CD4-positive, alpha-beta T cell treated with Interferon alpha-2 for 1 hour (primary cell): ENCODE data around the gene PADI1.

ENCODE experiments used
- DNase-seq, 2 donors: peaks; one replicate each; pipeline ENCODE4 v3.0.0-alpha.2; 2020 to 2022

PADI1 gene

GRCh38 chr1:17183388-17184160, 21.4 kb upstream of the PADI1 start:
- no peak for DNase-seq

GRCh38 chr1:17184161-17184665, 20.7 kb upstream of the PADI1 start:
- DNase-seq, result no peak

- no peak for DNase-seq
These were observed 20.0 kb upstream of the PADI1 start for GRCh38 chr1:17184822-17185484.

GRCh38 chr1:17185485-17185860, 19.5 kb upstream of the PADI1 start:
- no peak for DNase-seq

- no peak for DNase-seq
These were observed 18.6 kb upstream of the PADI1 start for GRCh38 chr1:17186216-17186909.

GRCh38 chr1:17187051-17187450, 17.9 kb upstream of the PADI1 start:
- DNase-seq, result no peak

GRCh38 chr1:17188217-17188616, 16.7 kb upstream of the PADI1 start:
- DNase-seq, result no peak

- DNase-seq, result no peak
These were observed 15.9 kb upstream of the PADI1 start for GRCh38 chr1:17188889-17189631.

GRCh38 chr1:17189632-17189990, 15.3 kb upstream of the PADI1 start:
- DNase-seq, result no peak

- no peak for DNase-seq
These were observed 14.6 kb upstream of the PADI1 start for GRCh38 chr1:17190010-17190995.

GRCh38 chr1:17191990-17192242, 13.0 kb upstream of the PADI1 start:
- DNase-seq, result no peak

GRCh38 chr1:17192394-17193221, 12.3 kb upstream of the PADI1 start:
- no peak for DNase-seq

- no peak for DNase-seq
These were observed 11.5 kb upstream of the PADI1 start for GRCh38 chr1:17193222-17194132.

- no peak for DNase-seq
These were observed 10.8 kb upstream of the PADI1 start for GRCh38 chr1:17194133-17194475.

GRCh38 chr1:17194615-17195528, 10.1 kb upstream of the PADI1 start:
- DNase-seq, result no peak

GRCh38 chr1:17195731-17196130, 9.2 kb upstream of the PADI1 start:
- no peak for DNase-seq

GRCh38 chr1:17196496-17197185, 8.3 kb upstream of the PADI1 start:
- no peak for DNase-seq

GRCh38 chr1:17197696-17198095, 7.2 kb upstream of the PADI1 start:
- no peak for DNase-seq
